22Rv1 (cell line): ENCODE measurements around the gene RTKN2.
"Not testable (repeated sequence)": the region's sequence is repeated elsewhere in the genome, so short reads cannot be mapped to it uniquely, and the experiment has no call there.

Experiments
- H3K27ac ChIP-seq: fragments of 450-650 bp; 2 replicates; pipeline ENCODE4 v1.5.1; 2017
- CTCF ChIP-seq: fragments of 450-650 bp; IDR thresholded peaks from 2 replicates; pipeline ENCODE4 v1.5.1; 2017; ENCODE audit warnings: mild to moderate bottlenecking
- ZFX ChIP-seq: fragments of 450-650 bp; IDR thresholded peaks from 2 replicates; pipeline ENCODE4 v1.6.1; 2017; ENCODE audit warnings: antibody characterized with exemption, borderline replicate concordance

RTKN2 gene

DNA sequence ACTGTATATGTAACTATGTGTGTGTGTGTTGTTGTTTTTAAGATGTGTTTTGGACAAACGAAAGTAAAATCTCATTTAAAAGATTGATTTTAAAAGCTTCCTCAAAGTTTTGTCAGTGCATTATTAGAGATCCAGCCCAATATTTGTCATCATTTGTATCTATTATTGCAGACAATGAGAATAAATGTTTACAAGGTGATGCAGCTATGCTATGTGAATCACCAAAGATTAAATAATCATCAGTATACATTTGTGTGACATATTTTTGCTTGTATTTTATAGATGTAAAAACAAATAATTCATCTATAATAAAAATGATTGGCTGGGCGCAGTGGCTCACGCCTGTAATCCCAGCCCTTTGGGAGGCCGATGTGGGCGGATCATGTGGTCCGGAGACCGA lies 35.3 kb upstream of the RTKN2 start:
- no peak for TF ChIP-seq ZFX
- TF ChIP-seq CTCF = no peak
- H3K27ac ChIP-seq = no peak overlapping the region

GRCh38 chr10:62302760-62303159 lies 34.1 kb upstream of the RTKN2 start:
- no peak for TF ChIP-seq ZFX
- TF ChIP-seq CTCF = no peak
- no peak overlapping the region for H3K27ac ChIP-seq

DNA sequence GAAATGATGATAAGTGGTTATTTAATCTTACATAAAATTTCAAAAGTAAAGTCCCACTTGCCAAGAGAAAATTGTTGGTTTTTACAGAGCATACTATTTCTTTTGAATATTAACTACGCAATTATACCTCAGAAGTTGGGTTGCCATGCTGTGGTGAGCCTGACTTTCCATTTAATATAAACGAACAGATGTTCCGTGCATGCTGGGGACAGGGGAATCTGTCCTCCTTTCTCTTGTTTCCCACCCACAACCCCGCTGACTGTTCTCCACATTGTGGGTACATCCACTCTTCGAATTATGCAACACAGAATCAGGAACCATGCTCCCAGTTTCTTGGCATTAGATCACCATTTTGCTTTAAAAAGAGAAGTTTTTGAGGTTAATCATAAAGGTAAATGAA lies 29.2 kb upstream of the RTKN2 start:
- no peak overlapping the region for H3K27ac ChIP-seq
- TF ChIP-seq ZFX (no peak), CTCF (no peak)

- H3K27ac ChIP-seq = no peak overlapping the region
- no peak for TF ChIP-seq CTCF
- no peak for TF ChIP-seq ZFX
Observed at GRCh38 chr10:62284221-62284620, 15.6 kb upstream of the RTKN2 start.

- not testable (repeated sequence) for H3K27ac ChIP-seq
Observed at GRCh38 chr10:62281348-62281747, 12.7 kb upstream of the RTKN2 start.

DNA sequence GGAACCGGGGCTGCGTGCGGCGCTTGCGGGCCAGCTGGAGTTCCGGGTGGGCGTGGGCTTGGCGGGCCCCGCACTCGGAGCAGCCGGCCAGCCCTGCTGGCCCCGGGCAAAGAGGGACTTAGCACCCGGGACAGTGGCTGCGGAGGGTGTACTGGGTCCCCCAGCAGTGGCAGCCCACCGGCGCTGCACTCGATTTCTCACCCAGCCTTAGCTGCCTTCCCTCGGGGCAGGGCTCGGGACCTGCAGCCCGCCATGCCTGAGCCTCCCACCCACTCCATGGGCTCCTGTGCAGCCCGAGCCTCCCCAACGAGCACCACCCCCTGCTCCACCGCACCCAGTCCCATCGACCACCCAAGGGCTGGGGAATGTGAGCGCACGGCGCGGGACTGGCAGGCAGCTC lies 11.7 kb upstream of the RTKN2 start:
- not testable (repeated sequence) for H3K27ac ChIP-seq

DNA sequence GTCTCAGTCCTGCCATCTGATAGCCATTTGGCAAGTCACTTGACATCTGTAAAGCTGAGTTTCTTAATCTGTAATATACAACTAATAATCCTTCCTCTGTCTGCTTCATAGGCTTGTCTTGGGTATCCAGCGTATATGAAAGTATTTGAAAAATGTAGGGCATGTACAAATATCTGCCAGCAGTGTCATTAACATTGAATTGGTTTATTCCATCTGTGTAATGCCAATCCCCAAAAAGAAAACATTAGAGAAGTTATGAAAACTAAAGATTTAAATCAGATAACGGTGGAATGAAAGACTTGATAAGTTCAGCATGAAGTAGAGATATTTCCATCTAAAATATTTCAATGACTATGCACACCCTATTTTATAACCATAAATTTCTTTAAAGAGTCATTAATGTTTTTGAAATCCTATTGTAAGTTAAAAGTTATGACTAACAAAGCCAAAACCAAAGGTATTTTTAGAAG lies 9.8 kb upstream of the RTKN2 start:
- TF ChIP-seq CTCF (no peak), ZFX (no peak)
- no peak overlapping the region for H3K27ac ChIP-seq

- H3K27ac ChIP-seq = no peak overlapping the region
- TF ChIP-seq CTCF (no peak), ZFX (no peak)
Observed at GRCh38 chr10:62277971-62278370, 9.3 kb upstream of the RTKN2 start.
